ENCODE data around the gene BACE1-AS.
"Not testable (repeated sequence)": the region's sequence is repeated elsewhere in the genome, so short reads cannot be mapped to it uniquely, and the experiment has no call there.

Gene BACE1-AS

GRCh38 chr11:117295438-117296137 is 4.4 kb downstream of the BACE1-AS start:
- no peak for DNase-seq

- no peak for DNase-seq
These were observed 5.7 kb downstream of the BACE1-AS start for GRCh38 chr11:117296881-117297280.

- DNase-seq: no peak
These were observed 7.0 kb downstream of the BACE1-AS start for GRCh38 chr11:117298195-117298594.

- peak; percentile 20 for DNase-seq
These were observed 8.5 kb downstream of the BACE1-AS start for GRCh38 chr11:117299351-117300282.

GRCh38 chr11:117300283-117300663 is 9.1 kb downstream of the BACE1-AS start:
- DNase-seq: no peak

- no peak for DNase-seq
These were observed 9.6 kb downstream of the BACE1-AS start for GRCh38 chr11:117300773-117301172.

GRCh38 chr11:117302228-117302627 is 11.1 kb downstream of the BACE1-AS start:
- DNase-seq: no peak

GRCh38 chr11:117303101-117303500 is 12.0 kb downstream of the BACE1-AS start:
- peak; percentile 92 for DNase-seq

- no peak for DNase-seq
These were observed 12.6 kb downstream of the BACE1-AS start for GRCh38 chr11:117303646-117304315.

GRCh38 chr11:117305145-117305544 is 14.0 kb downstream of the BACE1-AS start:
- DNase-seq: no peak

GRCh38 chr11:117309310-117309709 is 18.2 kb downstream of the BACE1-AS start:
- DNase-seq: no peak

- DNase-seq: no peak
These were observed 21.9 kb downstream of the BACE1-AS start for GRCh38 chr11:117313091-117313490.

- DNase-seq: no peak
These were observed 23.0 kb downstream of the BACE1-AS start for GRCh38 chr11:117313828-117314768.

- no peak for DNase-seq
These were observed 23.7 kb downstream of the BACE1-AS start for GRCh38 chr11:117314840-117315239.

- no peak for DNase-seq
These were observed 24.4 kb downstream of the BACE1-AS start for GRCh38 chr11:117315285-117316196.

GRCh38 chr11:117316197-117316961 is 25.2 kb downstream of the BACE1-AS start, which contains the start of gene BACE1:
Gene BACE1 (minus strand): TSS chr11:117316256. CDS start chr11:117315795, 461 bp downstream.
- DNase-seq: peak; percentile 59

- DNase-seq: no peak
These were observed 27.6 kb downstream of the BACE1-AS start for GRCh38 chr11:117318738-117319137.

GRCh38 chr11:117319214-117319840 is 28.2 kb downstream of the BACE1-AS start:
- DNase-seq: no peak

GRCh38 chr11:117327255-117327566 is 36.1 kb downstream of the BACE1-AS start:
- DNase-seq: not testable (repeated sequence)
